GM23338 (cell line): ENCODE measurements around the gene PRSS23. TPM values are rescaled to one million over a fixed set of nuclear protein-coding genes. Genes with fewer than 3 reads are reported as not detected.

Experiments used
- ATAC-seq: fragments of 200-7000 bp; cut with Tn5 transposase; 3 replicates; pipeline ENCODE4 v1.9.1; 2020
- DNase-seq: peaks from one replicate; pipeline ENCODE4 v3.0.0-alpha.2; 2015; ENCODE audit warnings: low spot score
- H2AFZ ChIP-seq: fragments of 200-600 bp; sonication (generic); 2 replicates; pipeline ENCODE4 v1.8.0; 2016; ENCODE audit warnings: antibody characterized with exemption, mild to moderate bottlenecking, moderate library complexity
- H3F3A ChIP-seq: fragments of 200-600 bp; sonication (generic); replicated peaks from 2 replicates; pipeline ENCODE4 v1.8.0; 2017; ENCODE audit warnings: antibody characterized with exemption, mixed run types, low read depth
- H3K27ac ChIP-seq: fragments of 200-600 bp; sonication (generic); 2 replicates; pipeline ENCODE4 v1.6.1; 2016; ENCODE audit warnings: low read depth
- H3K27me3 ChIP-seq: fragments of 200-600 bp; sonication (generic); 2 replicates; pipeline ENCODE4 v1.8.0; 2016; ENCODE audit warnings: mild to moderate bottlenecking, mixed run types, moderate library complexity; ENCODE audit not compliant: insufficient read depth
- H3K36me3 ChIP-seq: fragments of 200-600 bp; sonication (generic); 2 replicates; pipeline ENCODE4 v1.8.0; 2016; ENCODE audit warnings: mild to moderate bottlenecking; ENCODE audit not compliant: insufficient read depth
- H3K4me1 ChIP-seq: fragments of 200-600 bp; sonication (generic); 2 replicates; pipeline ENCODE4 v1.8.0; 2016; ENCODE audit warnings: mild to moderate bottlenecking, moderate library complexity; ENCODE audit not compliant: insufficient read depth
- H3K4me2 ChIP-seq: fragments of 200-600 bp; sonication (generic); 2 replicates; pipeline ENCODE4 v1.7.1; 2017; ENCODE audit warnings: mixed run types
- H3K4me3 ChIP-seq: fragments of 200-600 bp; sonication (generic); 2 replicates; pipeline ENCODE4 v1.6.1; 2016; ENCODE audit warnings: mixed run types
- H3K79me2 ChIP-seq: fragments of 200-600 bp; sonication (generic); replicated peaks from 2 replicates; pipeline ENCODE4 v1.8.0; 2017; ENCODE audit warnings: mild to moderate bottlenecking; ENCODE audit not compliant: insufficient read depth
- H3K9me2 ChIP-seq: fragments of 200-600 bp; sonication (generic); 2 replicates; pipeline ENCODE4 v1.8.0; 2017; ENCODE audit not compliant: insufficient read depth
- H4K20me1 ChIP-seq: fragments of 200-600 bp; sonication (generic); replicated peaks from 2 replicates; pipeline ENCODE4 v1.8.0; 2017; ENCODE audit warnings: mild to moderate bottlenecking; ENCODE audit not compliant: insufficient read depth
- H3K27ac Mint-ChIP-seq: 2 replicates; pipeline ENCODE4 v1.8.0; 2020; ENCODE audit warnings: inconsistent platforms, mild to moderate bottlenecking, moderate library complexity, mixed read lengths
- H3K27me3 Mint-ChIP-seq: 3 replicates; pipeline ENCODE4 v1.8.0; 2022; ENCODE audit warnings: low read depth, mild to moderate bottlenecking, moderate library complexity, mixed read lengths, inconsistent platforms; ENCODE audit not compliant: insufficient read depth, poor library complexity
- H3K36me3 Mint-ChIP-seq: 3 replicates; pipeline ENCODE4 v1.8.0; 2021; ENCODE audit warnings: low read depth, mild to moderate bottlenecking, inconsistent platforms, moderate library complexity, mixed read lengths
- H3K4me1 Mint-ChIP-seq: 3 replicates; pipeline ENCODE4 v1.8.0; 2020; ENCODE audit warnings: mild to moderate bottlenecking, inconsistent platforms, mixed read lengths
- H3K4me3 Mint-ChIP-seq: 3 replicates; pipeline ENCODE4 v1.8.0; 2021; ENCODE audit warnings: moderate library complexity, mild to moderate bottlenecking, inconsistent platforms, mixed read lengths
- H3K9me3 Mint-ChIP-seq: 3 replicates; pipeline ENCODE4 v1.8.0; 2020; ENCODE audit warnings: moderate library complexity, mild to moderate bottlenecking, inconsistent platforms, mixed read lengths
- EZH2 ChIP-seq: fragments of 200-600 bp; sonication (generic); IDR thresholded peaks from one replicate; pipeline ENCODE4 v1.8.0; 2017; ENCODE audit warnings: antibody characterized with exemption, mild to moderate bottlenecking, low read depth; ENCODE audit not compliant: unreplicated experiment
- ZNF114 ChIP-seq: fragments of 250-450 bp; sonication (Bioruptor Pico); IDR thresholded peaks from 2 replicates; pipeline ENCODE4 v1.5.0; 2020; ENCODE audit warnings: mild to moderate bottlenecking, moderate library complexity
- polyA plus RNA-seq: library from polyadenylated mRNA; unstranded; fragments of >200 nt; fragmentation: Nextera tagmentation; extraction: Ambion mirVana; gene quantifications from 2 replicates; pipeline ENCODE4 v1.2.1, GENCODE V29; 2016
- total RNA-seq: library from RNA; depleted of rRNA; stranded (reverse); fragments of >200 nt; shearing (Covaris generic); gene quantifications from 2 replicates; pipeline ENCODE4 v1.2.3, GENCODE V29; 2014
- TF ChIP-seq, protein P1 (sequence below): IDR thresholded peaks from one replicate; pipeline ENCODE4 v1.6.1; 2018; ENCODE audit warnings: antibody characterized with exemption; ENCODE audit not compliant: unreplicated experiment
- TF ChIP-seq, protein P2 (sequence below), 2 experiments: fragments of 200-600 bp in 1 of 2; sonication (generic) in 1 of 2; conservative IDR thresholded peaks; 2 replicates each; pipeline versions ENCODE4 v1.5.1 to v1.6.1; 2016 to 2017; ENCODE audit warnings: antibody characterized with exemption in 2 of 2, low read depth in 2 of 2, mild to moderate bottlenecking in 2 of 2, moderate library complexity in 1 of 2
- TF ChIP-seq, protein P3 (sequence below): IDR thresholded peaks from 2 replicates; pipeline ENCODE4 v1.6.1; 2016; ENCODE audit warnings: antibody characterized with exemption

The PRSS23 gene
- total and polyA plus RNA-seq, 2 experiments from 2014 or later, result 3.9 to 4.7 TPM

DNA sequence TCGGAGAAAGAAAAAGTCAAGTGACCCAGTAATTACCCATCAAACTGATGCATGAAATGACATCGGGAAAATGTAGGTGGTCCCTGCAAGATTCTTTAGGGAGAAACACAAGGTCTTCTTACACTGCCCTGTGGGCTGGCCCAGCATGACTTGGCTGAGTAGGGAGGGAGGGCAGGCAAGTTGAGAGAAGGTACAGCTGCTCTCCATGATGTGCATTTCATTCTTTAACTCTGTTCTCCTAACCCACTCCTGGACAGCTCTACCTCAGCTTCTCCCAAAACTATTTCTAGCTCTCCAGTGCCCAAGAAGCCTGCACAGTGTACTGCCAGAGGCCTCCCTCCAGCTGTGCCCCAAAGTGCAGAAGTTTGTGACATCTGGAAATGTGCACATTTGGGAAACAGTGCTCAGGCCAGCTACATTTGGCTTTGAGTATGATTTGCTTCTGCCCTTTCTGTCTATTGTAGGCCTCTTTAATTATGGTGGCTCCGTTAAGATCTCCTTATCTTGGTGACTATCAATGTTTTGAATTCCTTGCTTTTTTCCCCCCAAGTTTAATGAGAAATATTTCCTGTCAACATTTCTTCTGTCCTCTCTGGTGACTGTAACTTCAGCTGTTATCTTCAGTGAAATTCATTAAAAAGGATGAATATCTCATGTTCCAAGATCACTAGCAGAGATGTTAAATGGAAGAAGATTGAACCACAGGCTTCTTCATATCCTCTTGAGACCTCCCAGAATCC, 26.7 kb upstream of the PRSS23 start:
- ATAC-seq (no peak), DNase-seq (no peak)
- peaks cover 5% of the 10 kb centered on the region; the same call in 1 of the 2 replicates for H3K9me2 ChIP-seq
- H3K4me2 ChIP-seq, result no peak overlapping the region
- no peak for TF ChIP-seq EZH2
- no peak for TF ChIP-seq ZNF114 (CRISPR knock-in tag)
- H3K27ac ChIP-seq, result no peak overlapping the region
- no peaks in the 10 kb centered on the region for H3K79me2 ChIP-seq
- no peaks in the 10 kb centered on the region for H3F3A ChIP-seq
- H3K36me3 ChIP-seq, result no peaks in the 10 kb centered on the region
- Mint-ChIP-seq H3K4me3 (no peak overlapping the region), H3K27me3 (peaks cover 6% of the 10 kb centered on the region), H3K9me3 (peaks cover 19% of the 10 kb centered on the region), H3K4me1 (no peaks in the 10 kb centered on the region; the same call in 2 of the 3 replicates), H3K36me3 (peaks cover 7% of the 10 kb centered on the region), H3K27ac (no peak overlapping the region)
- H2AFZ ChIP-seq, result no peak overlapping the region
- H3K27me3 ChIP-seq, result no peaks in the 10 kb centered on the region
- no peaks in the 10 kb centered on the region for H4K20me1 ChIP-seq
- H3K4me3 ChIP-seq, result no peak overlapping the region
- no peaks in the 10 kb centered on the region for H3K4me1 ChIP-seq

DNA sequence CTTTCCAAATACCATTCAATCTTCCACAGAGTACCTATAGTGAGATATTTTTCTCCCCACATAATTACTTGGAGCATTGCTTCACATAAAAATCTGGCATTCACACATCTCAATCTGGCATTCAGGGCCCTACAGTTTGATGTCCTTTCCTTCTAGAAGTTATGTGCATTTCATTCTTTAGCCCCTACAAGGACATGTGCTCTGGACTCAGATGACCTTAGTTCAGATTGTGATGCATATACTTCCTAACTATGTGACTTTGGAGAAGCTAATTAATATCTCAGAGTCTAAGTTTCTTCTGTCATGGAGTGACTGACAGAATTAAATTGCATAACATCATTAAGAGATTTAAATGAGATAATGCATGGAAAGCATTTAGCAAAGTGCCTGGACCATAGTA, 25.9 kb upstream of the PRSS23 start:
- no peak overlapping the region for H3K27ac Mint-ChIP-seq
- no peak overlapping the region for H3K27ac ChIP-seq
- H3K27me3 ChIP-seq, result no peaks in the 10 kb centered on the region
- no peaks in the 10 kb centered on the region for H3K36me3 ChIP-seq
- peaks cover 7% of the 10 kb centered on the region for H3K27me3 Mint-ChIP-seq
- no peaks in the 10 kb centered on the region for H3F3A ChIP-seq
- no peak overlapping the region for H3K4me2 ChIP-seq
- H3K9me3 Mint-ChIP-seq, result peaks cover 19% of the 10 kb centered on the region
- H3K79me2 ChIP-seq, result no peaks in the 10 kb centered on the region
- no peaks in the 10 kb centered on the region; the same call in 2 of the 3 replicates for H3K4me1 Mint-ChIP-seq
- no peak overlapping the region for H3K4me3 Mint-ChIP-seq
- no peaks in the 10 kb centered on the region for H3K4me1 ChIP-seq
- H3K36me3 Mint-ChIP-seq, result peaks cover 7% of the 10 kb centered on the region
- no peaks in the 10 kb centered on the region for H4K20me1 ChIP-seq
- TF ChIP-seq, protein P1, sequence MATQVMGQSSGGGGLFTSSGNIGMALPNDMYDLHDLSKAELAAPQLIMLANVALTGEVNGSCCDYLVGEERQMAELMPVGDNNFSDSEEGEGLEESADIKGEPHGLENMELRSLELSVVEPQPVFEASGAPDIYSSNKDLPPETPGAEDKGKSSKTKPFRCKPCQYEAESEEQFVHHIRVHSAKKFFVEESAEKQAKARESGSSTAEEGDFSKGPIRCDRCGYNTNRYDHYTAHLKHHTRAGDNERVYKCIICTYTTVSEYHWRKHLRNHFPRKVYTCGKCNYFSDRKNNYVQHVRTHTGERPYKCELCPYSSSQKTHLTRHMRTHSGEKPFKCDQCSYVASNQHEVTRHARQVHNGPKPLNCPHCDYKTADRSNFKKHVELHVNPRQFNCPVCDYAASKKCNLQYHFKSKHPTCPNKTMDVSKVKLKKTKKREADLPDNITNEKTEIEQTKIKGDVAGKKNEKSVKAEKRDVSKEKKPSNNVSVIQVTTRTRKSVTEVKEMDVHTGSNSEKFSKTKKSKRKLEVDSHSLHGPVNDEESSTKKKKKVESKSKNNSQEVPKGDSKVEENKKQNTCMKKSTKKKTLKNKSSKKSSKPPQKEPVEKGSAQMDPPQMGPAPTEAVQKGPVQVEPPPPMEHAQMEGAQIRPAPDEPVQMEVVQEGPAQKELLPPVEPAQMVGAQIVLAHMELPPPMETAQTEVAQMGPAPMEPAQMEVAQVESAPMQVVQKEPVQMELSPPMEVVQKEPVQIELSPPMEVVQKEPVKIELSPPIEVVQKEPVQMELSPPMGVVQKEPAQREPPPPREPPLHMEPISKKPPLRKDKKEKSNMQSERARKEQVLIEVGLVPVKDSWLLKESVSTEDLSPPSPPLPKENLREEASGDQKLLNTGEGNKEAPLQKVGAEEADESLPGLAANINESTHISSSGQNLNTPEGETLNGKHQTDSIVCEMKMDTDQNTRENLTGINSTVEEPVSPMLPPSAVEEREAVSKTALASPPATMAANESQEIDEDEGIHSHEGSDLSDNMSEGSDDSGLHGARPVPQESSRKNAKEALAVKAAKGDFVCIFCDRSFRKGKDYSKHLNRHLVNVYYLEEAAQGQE, result no peak
- TF ChIP-seq, protein P2, sequence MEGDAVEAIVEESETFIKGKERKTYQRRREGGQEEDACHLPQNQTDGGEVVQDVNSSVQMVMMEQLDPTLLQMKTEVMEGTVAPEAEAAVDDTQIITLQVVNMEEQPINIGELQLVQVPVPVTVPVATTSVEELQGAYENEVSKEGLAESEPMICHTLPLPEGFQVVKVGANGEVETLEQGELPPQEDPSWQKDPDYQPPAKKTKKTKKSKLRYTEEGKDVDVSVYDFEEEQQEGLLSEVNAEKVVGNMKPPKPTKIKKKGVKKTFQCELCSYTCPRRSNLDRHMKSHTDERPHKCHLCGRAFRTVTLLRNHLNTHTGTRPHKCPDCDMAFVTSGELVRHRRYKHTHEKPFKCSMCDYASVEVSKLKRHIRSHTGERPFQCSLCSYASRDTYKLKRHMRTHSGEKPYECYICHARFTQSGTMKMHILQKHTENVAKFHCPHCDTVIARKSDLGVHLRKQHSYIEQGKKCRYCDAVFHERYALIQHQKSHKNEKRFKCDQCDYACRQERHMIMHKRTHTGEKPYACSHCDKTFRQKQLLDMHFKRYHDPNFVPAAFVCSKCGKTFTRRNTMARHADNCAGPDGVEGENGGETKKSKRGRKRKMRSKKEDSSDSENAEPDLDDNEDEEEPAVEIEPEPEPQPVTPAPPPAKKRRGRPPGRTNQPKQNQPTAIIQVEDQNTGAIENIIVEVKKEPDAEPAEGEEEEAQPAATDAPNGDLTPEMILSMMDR (conservative IDR thresholded peaks at IDR 0.05; ENCODE audit: low read depth in 2 of 2), result no peak
- TF ChIP-seq, protein P3, sequence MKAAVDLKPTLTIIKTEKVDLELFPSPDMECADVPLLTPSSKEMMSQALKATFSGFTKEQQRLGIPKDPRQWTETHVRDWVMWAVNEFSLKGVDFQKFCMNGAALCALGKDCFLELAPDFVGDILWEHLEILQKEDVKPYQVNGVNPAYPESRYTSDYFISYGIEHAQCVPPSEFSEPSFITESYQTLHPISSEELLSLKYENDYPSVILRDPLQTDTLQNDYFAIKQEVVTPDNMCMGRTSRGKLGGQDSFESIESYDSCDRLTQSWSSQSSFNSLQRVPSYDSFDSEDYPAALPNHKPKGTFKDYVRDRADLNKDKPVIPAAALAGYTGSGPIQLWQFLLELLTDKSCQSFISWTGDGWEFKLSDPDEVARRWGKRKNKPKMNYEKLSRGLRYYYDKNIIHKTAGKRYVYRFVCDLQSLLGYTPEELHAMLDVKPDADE, result no peak
- no peak for TF ChIP-seq EZH2
- H3K4me3 ChIP-seq, result no peak overlapping the region
- ATAC-seq, result no peak
- H3K9me2 ChIP-seq, result peaks cover 5% of the 10 kb centered on the region; the same call in 1 of the 2 replicates
- no peak overlapping the region for H2AFZ ChIP-seq
- DNase-seq, result no peak
